ENCODE measurements around the gene LCNL1. TPM values are rescaled to one million over a fixed set of nuclear protein-coding genes. Genes with fewer than 3 reads are reported as not detected.
A peak's percentile ranks its signal among the peaks of the same experiment; 100 is the strongest.

LCNL1 gene
- total RNA-seq, 1 experiment from 2014 or later: 0.41 TPM

GRCh38 chr9:136991993-136992818 is 9.4 kb downstream of the LCNL1 start, which contains the start of gene PAXX:
PAXX (plus strand) TSS chr9:136992422; CDS start chr9:136992444, 22 bp downstream.
- Histone ChIP-seq H3F3A (ENCODE audit: insufficient read depth, low read depth) (peaks cover 33% of the 10 kb centered on the region; the same call in 1 of the 2 replicates), H3K4me1 (replicated peaks; ENCODE audit: insufficient read depth) (peaks cover 22% of the 10 kb centered on the region), H3K79me2 (ENCODE audit: low read depth) (peaks cover 7% of the 10 kb centered on the region; the same call in 1 of the 2 replicates), H3K4me2 (peak within 1 kb of the TSS; percentile 92), H3K27me3 (ENCODE audit: insufficient read depth, low read depth) (no peaks in the 10 kb centered on the region), H4K20me1 (ENCODE audit: insufficient read depth) (no peaks in the 10 kb centered on the region; the same call in 1 of the 2 replicates), H3K36me3 (ENCODE audit: low read depth) (no peaks in the 10 kb centered on the region), H2AFZ (peak within 1 kb of the TSS; percentile 95), H3K9me3 (ENCODE audit: insufficient read depth, low read depth) (no peaks in the 10 kb centered on the region), H3K27ac (peak within 1 kb of the TSS; percentile 42), H3K9me2 (ENCODE audit: insufficient read depth) (no peaks in the 10 kb centered on the region), H3K4me3 (peak within 1 kb of the TSS; percentile 88)
- BruUV-seq (replicated peaks): no TSS peak
- ChIA-PET CTCF (interaction anchor here (0.7 to 1.0 kb wide), 3 partner anchors 8 to 44 kb away, joined by 5 to 22 read pairs (median 11); no protein-coding TSS in a partner anchor), POLR2A (ENCODE audit: unreplicated experiment) (interaction anchor here (0.5 to 1.3 kb wide), 9 partner anchors 14 to 270 kb away, joined by 3 to 25 read pairs (median 6); no protein-coding TSS in a partner anchor)
- intact Hi-C loops (cut with micrococcal nuclease; ENCODE audit: unreplicated experiment): no loop called here
- DNase-seq: peak; percentile 77 to 97
- TF ChIP-seq CTCF (conservative IDR thresholded peaks at IDR 0.05) (no peak), EZH2 (IDR thresholded peaks at IDR 0.05; ENCODE audit: low read depth) (no peak)

- H4K20me1 ChIP-seq (ENCODE audit: insufficient read depth): no peaks in the 10 kb centered on the region; the same call in 1 of the 2 replicates
- TF ChIP-seq EZH2 (IDR thresholded peaks at IDR 0.05; ENCODE audit: low read depth): no peak
- no peak for TF ChIP-seq CTCF (conservative IDR thresholded peaks at IDR 0.05)
- H3K27ac ChIP-seq: peak overlapping the region; percentile 36; the same call in 1 of the 2 replicates
- H3K9me2 ChIP-seq (ENCODE audit: insufficient read depth): no peaks in the 10 kb centered on the region
- intact Hi-C loops (cut with micrococcal nuclease; ENCODE audit: unreplicated experiment): no loop called here
- peaks cover 37% of the 10 kb centered on the region; the same call in 1 of the 2 replicates for H3F3A ChIP-seq (ENCODE audit: insufficient read depth, low read depth)
- H3K4me1 ChIP-seq (replicated peaks; ENCODE audit: insufficient read depth): peaks cover 26% of the 10 kb centered on the region
- ChIA-PET CTCF (interaction anchor here (0.8 kb wide), 1 partner anchor 15 kb away, joined by 5 read pairs; no protein-coding TSS in a partner anchor), POLR2A (ENCODE audit: unreplicated experiment) (interaction anchor here (0.5 to 1.3 kb wide), 4 partner anchors 14 to 146 kb away, joined by 3 to 21 read pairs (median 10); no protein-coding TSS in a partner anchor)
- no peaks in the 10 kb centered on the region for H3K27me3 ChIP-seq (ENCODE audit: insufficient read depth, low read depth)
- no peak for DNase-seq
- H3K4me3 ChIP-seq: peak overlapping the region; percentile 88
- H2AFZ ChIP-seq: peak overlapping the region; percentile 95
- H3K79me2 ChIP-seq (ENCODE audit: low read depth): peaks cover 7% of the 10 kb centered on the region; the same call in 1 of the 2 replicates
- H3K36me3 ChIP-seq (ENCODE audit: low read depth): no peaks in the 10 kb centered on the region
- no peaks in the 10 kb centered on the region for H3K9me3 ChIP-seq (ENCODE audit: insufficient read depth, low read depth)
- BruUV-seq (replicated peaks): TSS peak; percentile 29
- peak overlapping the region; percentile 92 for H3K4me2 ChIP-seq
Observed at GRCh38 chr9:136992819-136993369, 10.1 kb downstream of the LCNL1 start.

GRCh38 chr9:136994180-136994887 is 11.5 kb downstream of the LCNL1 start:
- no peak for DNase-seq
- Histone ChIP-seq H4K20me1 (ENCODE audit: insufficient read depth) (no peaks in the 10 kb centered on the region; the same call in 1 of the 2 replicates), H3K9me3 (ENCODE audit: insufficient read depth, low read depth) (no peaks in the 10 kb centered on the region), H3K9me2 (ENCODE audit: insufficient read depth) (no peaks in the 10 kb centered on the region), H3K27me3 (ENCODE audit: insufficient read depth, low read depth) (no peaks in the 10 kb centered on the region), H3K4me2 (no peak overlapping the region), H3K36me3 (ENCODE audit: low read depth) (no peaks in the 10 kb centered on the region), H3K4me1 (replicated peaks; ENCODE audit: insufficient read depth) (peaks cover 31% of the 10 kb centered on the region), H3K27ac (no peak overlapping the region), H3K79me2 (ENCODE audit: low read depth) (peaks cover 7% of the 10 kb centered on the region; the same call in 1 of the 2 replicates), H3F3A (ENCODE audit: insufficient read depth, low read depth) (peaks cover 41% of the 10 kb centered on the region; the same call in 1 of the 2 replicates), H3K4me3 (no peak overlapping the region), H2AFZ (no peak overlapping the region)
- BruUV-seq (replicated peaks): no TSS peak
- POLR2A ChIA-PET (ENCODE audit: unreplicated experiment): interaction anchor here (0.5 kb wide), 1 partner anchor 40 kb away, joined by 5 read pairs; no protein-coding TSS in a partner anchor
- intact Hi-C loops (cut with micrococcal nuclease; ENCODE audit: unreplicated experiment): no loop called here
- TF ChIP-seq EZH2 (IDR thresholded peaks at IDR 0.05; ENCODE audit: low read depth) (no peak), CTCF (conservative IDR thresholded peaks at IDR 0.05) (no peak)
- CTCF ChIA-PET: no interaction called here
